Smooth muscle cell (in vitro differentiated cells): Measurements from ENCODE around the gene NID2. TPM values are rescaled to one million over a fixed set of nuclear protein-coding genes. Genes with fewer than 3 reads are reported as not detected.

Experiments used
- DNase-seq: peaks from one replicate; lab custom pipeline; 2025; ENCODE audit not compliant: unreplicated experiment; lab: John Stamatoyannopoulos, UW
- H2AFZ ChIP-seq: fragments of 200-600 bp; sonication (generic); 2 replicates; pipeline ENCODE4 v1.6.0; 2016; ENCODE audit warnings: antibody characterized with exemption, low read depth, mild to moderate bottlenecking
- H3F3A ChIP-seq: fragments of 200-600 bp; sonication (generic); 2 replicates; pipeline ENCODE4 v1.6.0; 2017; ENCODE audit warnings: antibody characterized with exemption, low read depth
- H3K27ac ChIP-seq: fragments of 200-600 bp; sonication (generic); 2 replicates; pipeline ENCODE4 v1.5.1; 2016; ENCODE audit warnings: low read depth, mild to moderate bottlenecking
- H3K27me3 ChIP-seq: fragments of 200-600 bp; sonication (generic); 2 replicates; pipeline ENCODE4 v1.6.1; 2016; ENCODE audit warnings: low read depth, mild to moderate bottlenecking
- H3K36me3 ChIP-seq: fragments of 200-600 bp; sonication (generic); 2 replicates; pipeline ENCODE4 v1.5.1; 2016; ENCODE audit warnings: low read depth
- H3K4me1 ChIP-seq: fragments of 200-600 bp; sonication (generic); 2 replicates; pipeline ENCODE4 v1.5.1; 2016; ENCODE audit warnings: low read depth
- H3K4me2 ChIP-seq: fragments of 200-600 bp; sonication (generic); 2 replicates; pipeline ENCODE4 v1.6.0; 2016; ENCODE audit warnings: mild to moderate bottlenecking
- H3K4me3 ChIP-seq: fragments of 200-600 bp; sonication (generic); 2 replicates; pipeline ENCODE4 v1.5.1; 2016; ENCODE audit warnings: mild to moderate bottlenecking
- H3K79me2 ChIP-seq: fragments of 200-600 bp; sonication (generic); 2 replicates; pipeline ENCODE4 v1.6.0; 2016; ENCODE audit warnings: low read depth, mild to moderate bottlenecking
- H3K9ac ChIP-seq: fragments of 200-600 bp; sonication (generic); 2 replicates; pipeline ENCODE4 v1.6.0; 2016; ENCODE audit warnings: low read depth
- H3K9me3 ChIP-seq: fragments of 200-600 bp; sonication (generic); replicated peaks from 2 replicates; pipeline ENCODE4 v1.5.1; 2016; ENCODE audit warnings: low read depth
- H4K20me1 ChIP-seq: fragments of 200-600 bp; sonication (generic); 2 replicates; pipeline ENCODE4 v1.6.0; 2016; ENCODE audit warnings: low read depth
- WGBS: methylation state at CpG from one replicate; pipeline ENCODE4 v1.1.7; 2016; ENCODE audit warnings: low lambda C conversion rate; 5-methylcytosine and 5-hydroxymethylcytosine counted together
- polyA plus RNA-seq: library from polyadenylated mRNA; unstranded; fragments of >200 nt; fragmentation: Nextera tagmentation; extraction: Ambion mirVana; gene quantifications from 2 replicates; pipeline ENCODE4 v1.2.1, GENCODE V29; 2016
- total RNA-seq: library from RNA; depleted of rRNA; stranded (reverse); fragments of >200 nt; gene quantifications from 2 replicates; pipeline ENCODE4 v1.2.3, GENCODE V29; 2014
- TF ChIP-seq, protein P1 (sequence below): fragments of 200-600 bp; sonication (generic); IDR thresholded peaks from 2 replicates; pipeline ENCODE4 v1.5.1; 2017; ENCODE audit warnings: borderline replicate concordance, mild to moderate bottlenecking, antibody characterized with exemption; ENCODE audit not compliant: insufficient read depth, poor library complexity, severe bottlenecking

NID2 gene
- total and polyA plus RNA-seq, 2 experiments from 2014 or later: 196 to 229 TPM

DNA sequence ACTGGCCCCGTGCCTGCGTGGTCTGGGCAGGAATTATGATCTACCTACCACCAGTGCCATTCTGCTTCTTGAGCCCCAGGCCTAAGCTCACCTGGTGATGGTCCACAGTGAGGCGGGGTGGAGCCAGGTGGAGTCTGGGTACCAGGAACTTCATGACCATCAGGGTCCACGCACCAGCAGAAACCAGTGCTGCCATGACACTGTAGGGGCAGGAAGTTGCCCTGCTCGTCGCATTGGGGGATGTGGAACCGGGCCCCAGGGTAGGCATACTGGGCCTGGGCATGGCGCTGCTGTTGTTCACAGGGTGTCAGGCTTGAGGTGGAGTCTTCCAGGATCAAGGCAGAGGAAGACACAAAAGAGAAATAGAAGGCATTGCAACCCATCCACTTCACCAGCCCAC lies 49.9 kb downstream of the NID2 start:
- Histone ChIP-seq H3K27me3 (no peaks in the 10 kb centered on the region), H3K4me1 (peaks cover 16% of the 10 kb centered on the region), H3K27ac (no peak overlapping the region), H3K9me3 (no peaks in the 10 kb centered on the region), H4K20me1 (no peaks in the 10 kb centered on the region), H3K4me3 (no peak overlapping the region), H3K79me2 (no peaks in the 10 kb centered on the region), H3K36me3 (peaks cover 4% of the 10 kb centered on the region), H2AFZ (no peak overlapping the region), H3K9ac (no peak overlapping the region), H3F3A (peaks cover 3% of the 10 kb centered on the region), H3K4me2 (no peak overlapping the region)
- TF ChIP-seq, protein P1, sequence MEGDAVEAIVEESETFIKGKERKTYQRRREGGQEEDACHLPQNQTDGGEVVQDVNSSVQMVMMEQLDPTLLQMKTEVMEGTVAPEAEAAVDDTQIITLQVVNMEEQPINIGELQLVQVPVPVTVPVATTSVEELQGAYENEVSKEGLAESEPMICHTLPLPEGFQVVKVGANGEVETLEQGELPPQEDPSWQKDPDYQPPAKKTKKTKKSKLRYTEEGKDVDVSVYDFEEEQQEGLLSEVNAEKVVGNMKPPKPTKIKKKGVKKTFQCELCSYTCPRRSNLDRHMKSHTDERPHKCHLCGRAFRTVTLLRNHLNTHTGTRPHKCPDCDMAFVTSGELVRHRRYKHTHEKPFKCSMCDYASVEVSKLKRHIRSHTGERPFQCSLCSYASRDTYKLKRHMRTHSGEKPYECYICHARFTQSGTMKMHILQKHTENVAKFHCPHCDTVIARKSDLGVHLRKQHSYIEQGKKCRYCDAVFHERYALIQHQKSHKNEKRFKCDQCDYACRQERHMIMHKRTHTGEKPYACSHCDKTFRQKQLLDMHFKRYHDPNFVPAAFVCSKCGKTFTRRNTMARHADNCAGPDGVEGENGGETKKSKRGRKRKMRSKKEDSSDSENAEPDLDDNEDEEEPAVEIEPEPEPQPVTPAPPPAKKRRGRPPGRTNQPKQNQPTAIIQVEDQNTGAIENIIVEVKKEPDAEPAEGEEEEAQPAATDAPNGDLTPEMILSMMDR: no peak
- 97% methylated on average over 8 of the region's 8 CpGs for WGBS
- DNase-seq: no peak

DNA sequence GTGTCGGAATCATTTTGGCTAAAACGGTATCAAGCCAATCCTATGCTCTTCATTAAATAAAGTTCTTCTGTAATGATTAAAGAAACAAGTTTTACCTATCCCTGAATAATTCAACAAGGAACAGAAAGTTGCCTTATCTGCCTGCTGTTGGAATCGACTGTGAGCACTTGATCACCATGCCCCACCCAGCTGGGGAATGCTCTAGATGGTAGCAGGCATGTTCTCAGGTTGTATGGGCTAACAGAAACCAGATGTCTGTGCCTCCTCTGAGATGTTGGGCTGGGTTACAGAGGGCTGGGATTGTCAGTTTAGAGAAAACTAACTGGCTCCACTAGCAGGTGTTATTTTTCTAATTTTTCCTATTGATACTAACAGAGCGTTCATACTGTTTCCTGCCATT lies 50.6 kb downstream of the NID2 start:
- no peak overlapping the region for H3K4me2 ChIP-seq
- no peaks in the 10 kb centered on the region for H3K9me3 ChIP-seq
- DNase-seq: no peak
- no peaks in the 10 kb centered on the region for H3F3A ChIP-seq
- no peak overlapping the region for H2AFZ ChIP-seq
- peaks cover 4% of the 10 kb centered on the region for H3K36me3 ChIP-seq
- TF ChIP-seq, protein P1: no peak
- H3K27ac ChIP-seq: no peak overlapping the region
- peaks cover 16% of the 10 kb centered on the region for H3K4me1 ChIP-seq
- H3K27me3 ChIP-seq: no peaks in the 10 kb centered on the region
- no peaks in the 10 kb centered on the region for H4K20me1 ChIP-seq
- H3K4me3 ChIP-seq: no peak overlapping the region
- 78% methylated on average over 4 of the region's 4 CpGs for WGBS
- H3K9ac ChIP-seq: no peak overlapping the region
- no peaks in the 10 kb centered on the region for H3K79me2 ChIP-seq

DNA sequence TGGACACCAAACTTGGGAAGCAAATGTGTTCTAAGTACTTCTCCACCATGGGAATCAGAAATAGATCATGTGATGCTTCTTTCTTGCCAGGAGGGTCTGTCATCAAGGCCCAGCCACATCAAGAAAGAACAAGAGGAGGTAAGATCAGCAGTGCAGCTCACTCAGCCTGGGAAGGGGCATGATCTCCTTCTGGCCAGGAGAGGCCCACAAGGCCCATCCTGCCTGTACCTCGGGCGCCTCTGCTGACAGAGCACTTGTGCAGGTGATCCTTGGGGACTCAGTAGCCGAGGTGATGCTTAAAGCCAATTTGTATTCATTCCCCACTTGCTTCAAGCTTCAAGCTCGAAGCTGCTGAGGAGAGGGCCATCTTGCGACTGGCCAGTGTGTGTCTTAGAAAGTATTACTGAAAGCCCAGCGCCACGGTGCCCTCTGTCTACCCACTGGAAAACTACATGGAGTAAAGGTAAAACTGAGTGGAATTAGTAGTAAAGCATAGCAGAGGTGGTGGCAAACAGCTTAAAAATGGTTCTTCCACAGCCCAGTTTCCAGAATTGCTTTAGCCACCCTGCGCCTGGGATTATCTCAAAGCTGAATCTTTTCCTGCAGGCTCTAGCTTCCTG lies 53.3 kb downstream of the NID2 start:
- Histone ChIP-seq H3K79me2 (no peaks in the 10 kb centered on the region), H4K20me1 (no peaks in the 10 kb centered on the region), H3K4me2 (no peak overlapping the region), H3K27me3 (no peaks in the 10 kb centered on the region), H3K4me1 (peaks cover 4% of the 10 kb centered on the region), H3K36me3 (peaks cover 16% of the 10 kb centered on the region), H3K27ac (no peak overlapping the region), H3F3A (peaks cover 4% of the 10 kb centered on the region), H2AFZ (no peak overlapping the region), H3K9me3 (no peaks in the 10 kb centered on the region), H3K4me3 (no peak overlapping the region), H3K9ac (no peak overlapping the region)
- no peak for DNase-seq
- WGBS: 81% methylated on average over 8 of the region's 8 CpGs
- TF ChIP-seq, protein P1: peak; percentile 20

DNA sequence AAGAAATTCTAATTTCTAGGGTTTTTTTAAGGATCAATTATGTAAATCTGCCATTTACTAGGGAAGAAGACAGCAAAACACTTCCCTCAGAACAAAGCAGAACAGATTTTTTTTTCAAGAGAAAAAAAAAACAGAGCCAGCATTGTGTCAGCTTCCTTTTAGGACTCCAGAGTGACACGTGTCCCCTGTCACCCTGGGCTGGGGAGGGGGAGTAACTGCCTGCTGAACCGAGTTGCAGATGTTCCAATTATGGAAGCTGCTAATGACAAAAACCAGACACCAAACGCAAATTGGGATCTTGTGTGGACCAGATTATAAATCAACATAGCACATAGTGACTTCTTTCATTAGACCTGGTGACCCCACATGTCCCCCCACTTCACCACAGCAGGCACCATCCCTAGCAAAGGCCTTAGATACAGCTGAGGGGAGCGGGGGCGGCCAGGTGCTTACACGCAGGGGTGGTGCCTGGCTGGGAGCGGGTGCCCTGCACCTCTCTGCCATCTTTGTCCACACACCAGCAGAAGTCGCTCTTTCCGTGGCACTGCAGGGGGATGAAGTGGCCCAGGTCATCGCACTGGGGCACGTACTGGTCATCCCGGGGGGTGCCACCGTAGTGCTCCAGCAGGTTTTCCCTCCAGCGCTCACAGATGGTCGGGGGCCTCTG lies 54.1 kb downstream of the NID2 start:
- Histone ChIP-seq H2AFZ (no peak overlapping the region), H3K27ac (no peak overlapping the region), H3K9me3 (no peaks in the 10 kb centered on the region), H4K20me1 (no peaks in the 10 kb centered on the region), H3K9ac (no peak overlapping the region), H3K36me3 (peaks cover 19% of the 10 kb centered on the region), H3K79me2 (no peaks in the 10 kb centered on the region), H3K4me1 (no peaks in the 10 kb centered on the region), H3K4me3 (no peak overlapping the region), H3F3A (peaks cover 4% of the 10 kb centered on the region), H3K27me3 (no peaks in the 10 kb centered on the region), H3K4me2 (no peak overlapping the region)
- TF ChIP-seq, protein P1: no peak
- DNase-seq: no peak
- WGBS: 81% methylated on average over 15 of the region's 15 CpGs
